NCI-H1417 treated with DMSO at 0.1 percent for 48 hours (cell line): ENCODE results near the gene KRT83.

ENCODE experiments used
- DNase-seq: peaks from one replicate; lab custom pipeline; 2025; lab: John Stamatoyannopoulos, UW

Gene KRT83

DNA sequence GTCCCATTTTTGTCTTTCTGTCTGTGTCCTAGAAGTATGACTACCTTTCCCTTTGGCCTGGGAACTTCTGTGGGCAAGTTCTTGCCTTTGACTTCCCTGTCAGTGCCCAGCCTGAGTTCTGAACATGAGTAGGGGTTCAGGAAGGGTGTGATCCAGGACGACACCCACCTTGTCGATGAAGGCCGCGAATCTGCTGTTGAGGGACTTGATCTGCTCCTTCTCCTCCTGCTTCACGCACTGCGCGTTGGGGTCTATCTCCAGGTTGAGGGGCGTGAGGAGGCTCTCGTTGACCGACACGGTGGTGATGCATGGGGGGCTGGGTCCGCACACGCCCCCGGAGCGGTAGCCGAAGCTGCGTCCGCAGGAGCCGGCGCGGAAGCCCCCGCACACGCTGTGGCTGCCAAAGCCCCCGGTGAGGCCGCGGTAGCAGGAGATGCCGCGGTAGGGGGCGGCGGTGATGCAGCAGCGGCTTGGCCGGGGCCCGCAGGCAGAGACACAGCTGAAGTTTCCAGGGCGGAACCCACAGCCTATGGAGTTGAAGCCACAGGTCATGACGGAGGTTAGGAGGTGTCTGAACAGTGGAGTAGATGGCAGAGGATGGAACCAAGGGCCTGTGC lies at the start of gene KRT83:
Gene KRT83, minus strand, starts transcription at position 615 of the 617 bp plus-strand sequence. Its CDS starts 63 bp downstream, at position 552.
- no peak for DNase-seq

DNA sequence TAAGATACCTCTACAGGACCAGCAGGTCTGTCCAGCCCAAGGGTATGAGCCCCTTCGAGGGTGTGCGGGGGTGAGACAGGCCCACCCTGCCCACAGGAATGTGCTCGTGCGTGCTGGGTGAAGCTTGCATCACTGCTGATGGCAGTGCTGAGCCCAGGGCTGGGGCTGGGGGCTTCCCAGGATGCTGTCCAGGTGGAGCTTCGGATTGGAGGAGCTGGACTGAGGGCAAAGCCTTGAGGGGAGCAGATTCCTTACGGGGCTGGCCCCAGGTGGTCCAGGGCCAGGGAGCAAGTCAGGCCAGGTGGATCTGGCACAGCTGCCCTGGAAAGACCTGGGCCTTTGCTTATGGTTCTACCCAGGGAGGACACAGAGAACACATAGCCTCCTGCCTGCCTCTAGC lies 48.6 kb upstream of the KRT83 start:
- no peak for DNase-seq

DNA sequence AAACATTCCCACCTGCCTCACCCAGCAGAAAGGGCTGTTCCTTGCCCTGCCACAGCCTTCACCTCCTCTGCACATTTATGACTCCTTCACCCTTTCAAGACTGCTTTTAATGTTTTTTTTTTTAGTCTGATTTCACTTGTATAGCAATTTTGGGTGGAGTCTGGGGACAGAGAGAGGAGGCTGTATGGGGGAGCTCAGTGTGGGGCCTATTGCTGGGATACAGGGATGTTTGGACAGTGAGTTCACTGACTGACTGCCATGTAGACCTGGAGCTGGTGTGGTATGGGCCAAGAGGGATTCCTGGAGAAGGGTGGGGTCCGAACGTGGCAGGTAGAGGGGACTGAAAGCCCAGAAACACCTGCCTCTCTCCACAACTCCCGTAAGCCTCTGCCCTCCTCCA lies 48.0 kb upstream of the KRT83 start:
- DNase-seq, result no peak

DNA sequence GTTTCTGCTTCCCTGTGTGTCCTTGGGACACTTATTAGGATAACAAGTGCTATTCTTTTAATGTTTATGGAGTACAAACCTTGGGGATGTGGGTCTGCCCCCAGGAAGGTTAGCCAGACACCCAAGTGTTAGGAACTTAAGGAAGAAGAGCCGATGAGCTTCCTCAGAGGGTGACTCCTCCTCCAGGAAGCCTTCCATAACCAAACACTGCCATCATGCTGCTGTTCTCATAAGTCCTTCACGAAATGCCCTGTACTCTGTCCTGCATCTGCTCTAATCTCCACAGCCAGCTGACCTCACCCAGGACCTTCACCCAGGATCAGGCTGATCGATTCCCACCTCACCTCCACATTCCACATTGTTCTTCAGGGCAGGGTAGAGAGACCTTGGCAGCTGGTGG lies 47.3 kb upstream of the KRT83 start:
- DNase-seq, result no peak

DNA sequence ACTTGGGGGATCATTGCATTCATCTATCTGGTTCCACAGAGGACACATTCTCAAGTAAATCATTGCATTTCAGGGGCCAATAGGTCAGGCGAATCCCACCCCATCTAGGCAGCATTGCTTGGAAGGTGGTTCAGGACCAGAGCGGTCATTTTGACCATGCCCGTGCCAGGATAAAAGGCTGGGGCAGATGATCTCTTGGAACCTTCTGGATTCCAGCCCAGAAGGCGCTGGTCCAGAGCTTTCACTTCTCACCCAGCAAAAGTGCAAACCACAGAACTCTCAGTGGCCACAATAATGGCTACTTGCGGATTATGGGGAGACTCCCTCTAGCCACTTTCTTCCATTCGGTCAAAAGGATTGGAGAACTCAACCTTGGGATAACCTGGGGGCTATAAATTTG lies 46.7 kb upstream of the KRT83 start:
- no peak for DNase-seq

DNA sequence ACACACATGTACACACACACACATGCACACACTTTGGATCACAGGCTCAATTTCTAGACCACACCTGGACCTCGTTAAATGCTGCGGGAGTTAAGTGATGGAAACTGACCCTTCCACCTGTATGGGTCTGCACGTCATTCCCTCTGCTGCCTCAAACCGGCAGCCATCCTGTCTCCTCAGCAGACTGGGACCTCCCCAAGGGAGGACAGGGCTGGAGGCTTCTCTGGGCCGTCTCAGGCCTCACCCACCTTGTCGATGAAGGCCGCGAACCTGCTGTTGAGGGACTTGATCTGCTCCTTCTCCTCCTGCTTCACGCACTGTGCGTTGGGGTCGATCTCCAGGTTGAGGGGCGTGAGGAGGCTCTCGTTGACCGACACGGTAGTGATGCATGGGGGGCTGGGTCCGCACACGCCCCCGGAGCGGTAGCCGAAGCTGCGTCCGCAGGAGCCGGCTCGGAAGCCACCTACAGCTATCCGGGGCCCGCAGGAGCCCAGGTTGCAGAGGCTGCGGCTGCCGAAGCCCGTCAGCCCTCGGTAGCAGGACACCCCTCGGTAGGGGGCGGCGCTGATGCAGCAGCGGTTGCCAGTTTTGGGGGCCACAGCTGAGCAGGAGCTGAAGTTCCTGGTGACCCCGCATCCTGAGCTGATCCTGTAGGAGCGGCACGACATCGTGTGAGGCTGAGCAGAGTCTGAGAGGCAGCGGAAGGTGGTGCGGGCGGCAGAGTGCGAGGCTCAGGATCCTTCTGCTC lies 45.7 kb upstream of the KRT83 start, which contains the start of gene KRT85:
Gene KRT85, minus strand, starts transcription at position 744 of the 748 bp plus-strand sequence. Its CDS starts 76 bp downstream, at position 668.
- DNase-seq, result no peak

DNA sequence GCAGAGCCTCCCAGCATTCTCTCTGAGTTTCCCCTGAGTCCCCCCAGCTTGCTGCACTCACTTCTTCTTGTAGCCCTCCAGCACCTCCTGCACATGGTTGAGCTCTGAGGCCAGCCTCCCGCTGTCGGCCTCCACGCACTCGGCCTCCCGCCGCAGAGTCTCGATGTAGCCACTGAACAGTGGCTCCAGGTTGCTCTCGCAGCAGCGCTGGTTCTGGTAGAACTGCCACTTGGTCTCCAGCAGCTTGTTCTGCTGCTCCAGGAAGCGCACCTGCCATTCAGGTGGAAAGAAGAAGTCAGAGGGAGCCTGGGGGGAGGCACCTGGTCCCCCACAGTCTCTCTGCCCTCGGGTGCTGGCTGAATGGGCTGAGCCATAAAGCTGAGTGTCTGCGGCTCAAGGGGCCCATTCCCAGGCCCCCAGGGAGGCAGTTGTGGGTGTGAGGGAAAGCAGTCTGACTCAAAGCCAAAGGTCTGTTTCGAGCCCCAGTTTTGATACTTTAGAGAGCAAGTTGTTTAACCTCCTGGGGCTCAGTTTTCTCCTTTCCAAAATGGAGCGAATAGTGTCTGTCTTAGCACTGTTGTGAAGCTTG lies 43.8 kb upstream of the KRT83 start:
- no peak for DNase-seq

DNA sequence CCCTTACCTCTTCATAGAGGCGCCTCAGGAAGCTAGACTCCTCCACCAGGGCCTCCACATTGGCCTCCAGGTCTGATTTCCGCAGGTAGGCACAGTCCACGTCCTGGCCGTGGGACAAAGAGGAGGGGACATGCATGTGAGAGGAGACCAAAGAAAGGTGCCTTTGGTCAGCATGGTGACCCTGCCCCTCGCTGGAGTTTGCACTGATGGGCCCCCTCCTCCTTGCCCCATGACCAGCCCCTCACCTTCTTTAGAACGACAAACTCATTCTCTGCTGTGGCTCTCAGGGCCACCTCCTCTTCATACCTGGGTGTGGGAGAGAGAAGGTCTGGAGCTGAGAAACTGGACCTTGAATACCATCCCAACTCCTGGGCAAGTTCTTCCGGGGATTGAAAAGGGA lies 42.9 kb upstream of the KRT83 start:
- no peak for DNase-seq

DNA sequence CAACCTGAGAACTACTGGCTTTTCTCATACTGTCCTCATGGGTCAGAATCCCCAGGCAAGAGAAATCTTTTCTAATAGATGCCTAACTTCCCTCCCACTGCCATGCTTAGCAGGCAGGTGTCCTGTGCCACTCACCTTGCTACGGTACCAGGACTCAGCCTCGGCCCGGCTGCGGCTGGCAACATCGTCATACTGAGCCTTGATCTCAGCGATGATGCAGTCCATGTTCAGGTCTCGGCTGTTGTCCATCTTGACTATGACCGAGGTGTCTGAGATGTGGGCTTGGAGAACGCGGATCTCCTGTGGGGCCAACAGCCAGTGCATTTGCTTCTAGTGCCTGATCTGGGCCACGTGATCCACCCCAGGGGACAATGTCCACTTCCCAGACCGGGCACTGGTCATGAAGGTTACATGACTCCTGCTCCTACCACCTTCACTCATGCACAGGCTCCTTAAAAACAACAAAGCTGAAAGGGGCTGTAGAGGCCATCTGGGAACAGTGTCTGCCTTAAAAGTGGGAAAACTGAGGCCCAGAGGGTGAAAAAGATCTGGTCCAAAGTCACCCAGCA lies 42.0 kb upstream of the KRT83 start:
- no peak for DNase-seq

DNA sequence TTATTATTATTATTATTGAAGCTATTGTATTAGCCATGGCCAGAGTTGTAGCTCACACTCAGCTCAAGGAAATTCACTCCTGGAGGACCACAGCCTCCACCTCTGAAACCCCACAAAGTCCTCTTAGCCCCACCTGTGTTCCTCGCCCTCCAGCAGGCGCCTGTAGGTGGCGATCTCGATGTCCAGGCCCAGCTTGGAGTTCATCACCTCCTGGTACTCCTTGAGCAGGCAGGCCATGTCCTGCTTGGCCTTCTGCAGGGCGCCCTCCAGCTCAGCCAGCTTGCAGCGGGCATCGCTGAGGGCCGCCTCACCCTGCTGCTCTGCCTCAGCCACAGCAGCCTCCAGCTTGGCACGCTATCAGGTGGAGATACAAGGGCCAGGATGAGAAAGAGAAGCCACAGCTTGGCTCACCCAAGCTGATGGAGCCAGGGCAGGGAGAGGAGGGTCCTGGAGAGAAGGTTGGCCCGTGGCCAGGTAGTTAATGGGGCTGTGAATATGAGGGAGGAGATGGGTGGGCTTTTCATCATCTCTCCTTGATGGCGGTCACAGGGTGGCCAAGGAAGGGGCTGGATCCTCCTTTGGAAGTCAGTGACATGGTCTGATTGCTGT lies 41.0 kb upstream of the KRT83 start:
- DNase-seq, result no peak

DNA sequence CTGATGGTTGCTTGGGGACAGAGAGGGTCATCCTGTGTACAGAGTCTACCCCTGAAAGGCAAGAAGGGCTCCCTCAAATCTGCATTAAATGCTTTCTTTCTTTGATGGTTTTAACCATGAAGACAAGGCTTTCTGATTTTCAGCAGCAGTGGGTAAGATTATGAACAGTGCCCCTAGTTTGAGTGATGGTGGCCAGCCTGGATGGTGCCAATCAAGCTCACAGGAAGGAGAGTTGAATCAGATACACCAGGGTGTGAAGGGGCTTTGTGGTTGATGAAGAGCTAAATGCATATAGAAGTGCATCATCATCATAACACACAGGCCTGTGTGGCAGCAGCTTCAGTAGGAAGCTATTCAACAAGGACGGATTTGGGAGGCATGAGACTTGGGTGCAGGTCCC lies 40.4 kb upstream of the KRT83 start:
- no peak for DNase-seq

DNA sequence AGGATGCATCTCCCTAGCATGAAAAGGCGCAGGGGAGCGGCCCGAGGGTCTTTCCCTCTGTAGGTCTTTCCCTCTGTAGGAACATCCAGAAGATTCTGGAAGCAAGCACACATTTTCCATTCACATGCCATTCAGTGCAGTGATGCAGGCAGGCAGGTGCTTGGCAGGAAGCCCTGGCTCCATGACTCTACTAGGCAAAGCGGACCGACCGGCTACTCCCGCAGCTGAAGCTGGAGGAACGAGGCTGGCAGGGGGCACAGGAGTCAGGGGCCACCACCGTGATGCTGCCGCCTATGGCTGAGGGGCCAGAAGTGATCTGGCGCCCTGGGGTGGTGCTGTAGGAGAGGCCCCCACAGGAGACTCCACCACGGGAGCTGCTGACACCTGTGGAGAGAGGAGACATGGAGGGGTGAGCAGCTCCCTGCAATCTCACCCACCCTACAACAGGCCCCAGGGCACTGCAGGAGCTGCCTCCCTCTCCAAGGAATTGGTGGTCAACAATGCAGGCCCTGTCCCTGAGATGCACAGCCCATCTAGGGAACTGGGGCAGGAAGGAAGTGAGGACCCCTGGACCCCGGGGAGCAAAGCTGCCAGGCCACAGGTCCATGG lies 39.6 kb upstream of the KRT83 start:
- no peak for DNase-seq

DNA sequence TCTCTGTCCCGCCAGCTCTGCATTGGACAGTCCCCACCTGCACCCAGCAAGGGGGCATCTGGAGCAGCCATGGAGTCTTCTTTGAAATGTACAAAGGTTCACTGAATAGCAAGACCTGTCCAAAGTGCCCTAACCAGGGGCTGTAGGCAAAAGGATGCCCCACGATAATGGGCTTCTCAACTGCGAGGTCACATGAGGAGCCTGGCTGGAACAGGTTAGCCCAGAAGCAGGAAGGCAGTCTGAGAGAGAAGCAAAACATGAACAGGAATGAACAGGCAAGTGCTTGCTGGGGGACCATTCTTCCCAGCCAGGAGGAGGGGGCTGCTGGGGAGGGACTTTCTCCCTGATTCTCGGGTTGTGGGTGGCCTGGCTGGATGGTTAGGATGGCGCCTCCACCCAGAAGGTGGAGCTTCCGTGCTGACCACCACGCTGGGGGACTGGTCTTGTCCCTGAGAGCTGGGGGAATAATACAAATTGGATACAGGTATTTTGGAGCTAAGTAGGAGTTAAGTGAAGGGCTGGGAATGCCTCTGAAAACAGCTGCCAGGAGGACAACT lies 39.0 kb upstream of the KRT83 start:
- DNase-seq, result no peak

DNA sequence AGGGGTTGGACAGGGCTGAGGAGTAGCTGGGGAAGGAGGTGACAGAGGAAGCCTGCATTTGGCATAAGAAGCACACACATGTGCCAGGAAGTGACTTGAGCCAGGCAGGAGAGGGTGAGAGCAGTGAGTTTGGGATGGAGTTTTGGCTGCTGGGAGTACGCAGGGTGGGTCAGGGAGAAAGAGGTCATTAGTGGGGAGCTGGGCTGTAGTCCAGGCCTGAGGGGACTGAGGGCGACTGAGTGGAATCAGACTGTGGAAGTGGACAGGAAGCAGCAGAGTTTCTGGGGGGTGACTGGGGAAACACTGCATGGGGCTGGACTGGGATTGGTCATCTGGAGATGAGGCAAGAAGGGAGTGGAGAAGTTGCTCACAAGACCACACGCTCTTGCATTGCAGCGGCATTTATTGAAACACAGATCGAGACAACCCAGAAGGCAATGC lies 38.4 kb upstream of the KRT83 start:
- no peak for DNase-seq

DNA sequence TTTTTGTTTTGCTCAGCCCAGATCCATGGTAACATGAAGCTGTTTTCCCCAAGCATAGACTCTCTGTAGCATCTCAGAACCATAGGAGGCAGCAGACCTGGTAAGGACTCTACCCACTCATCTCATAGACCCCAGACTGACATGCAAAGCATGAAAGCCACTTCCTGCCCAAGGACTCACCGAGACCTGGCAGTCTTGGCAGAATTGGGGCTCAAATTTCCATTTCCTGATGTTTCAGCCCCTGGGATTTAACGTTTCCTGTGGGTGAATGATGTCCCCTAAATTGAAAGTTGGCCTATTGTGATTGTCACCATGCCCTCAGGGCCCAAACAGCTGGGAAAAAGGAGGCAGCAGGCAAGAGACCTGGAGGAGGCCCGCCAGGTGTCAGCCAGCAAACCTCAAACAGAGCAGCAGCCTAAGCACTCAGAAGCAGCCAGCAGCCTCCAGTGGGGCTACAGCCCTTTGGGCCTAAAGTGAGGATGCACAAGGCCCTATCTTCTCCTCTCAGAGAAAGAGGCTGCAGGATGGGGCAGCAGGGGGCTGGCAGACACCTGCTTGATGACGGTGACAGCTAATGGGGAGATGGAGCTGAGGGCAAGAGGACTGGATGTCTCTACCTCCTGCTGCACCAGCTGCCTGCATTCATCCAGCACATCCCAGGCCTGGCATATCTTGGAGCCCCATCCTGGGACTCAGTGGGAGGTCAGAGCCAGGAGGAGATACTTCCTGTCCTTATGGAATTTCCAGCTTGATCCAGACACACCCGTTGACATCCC lies 37.6 kb upstream of the KRT83 start:
- DNase-seq, result no peak

DNA sequence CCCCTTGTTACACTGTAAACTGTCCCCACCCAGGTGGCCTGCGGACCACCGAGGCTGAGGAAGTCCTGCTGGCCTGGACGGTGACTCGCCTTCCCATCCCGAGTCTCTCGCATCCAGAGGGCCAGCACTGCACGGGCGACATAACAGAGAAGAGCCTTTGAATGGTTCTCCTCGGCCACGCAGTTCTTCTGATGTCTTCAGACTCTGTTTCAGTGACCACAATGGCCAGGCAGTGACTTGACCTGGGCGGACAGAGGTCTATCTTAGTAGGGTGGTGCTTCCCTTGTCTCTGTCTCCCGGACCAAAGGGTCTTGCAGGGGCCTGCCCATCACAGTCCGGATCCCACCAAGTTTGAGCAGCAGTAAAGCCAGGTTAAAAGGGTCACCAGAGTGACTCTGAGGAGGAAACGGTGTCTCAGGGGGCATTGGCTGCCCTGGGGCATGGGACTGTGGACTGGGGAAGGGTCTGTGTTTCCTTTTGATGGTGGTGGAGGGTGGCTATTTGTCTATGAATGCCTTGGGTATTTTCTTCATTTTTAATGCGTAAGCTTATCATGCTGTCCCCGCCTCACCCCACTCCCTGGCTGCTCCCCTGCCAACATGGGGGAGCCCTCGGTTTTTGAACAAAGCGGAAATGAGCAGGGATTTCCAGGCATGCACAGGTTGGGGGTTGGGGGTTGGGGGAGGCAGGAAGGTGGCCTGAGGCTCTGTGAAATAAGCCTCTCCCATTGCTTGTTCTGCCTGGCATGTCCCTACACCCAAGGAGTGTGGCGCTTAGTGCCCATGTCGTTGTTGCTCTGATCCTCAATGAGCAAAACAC lies 35.8 kb upstream of the KRT83 start:
- DNase-seq, result no peak

DNA sequence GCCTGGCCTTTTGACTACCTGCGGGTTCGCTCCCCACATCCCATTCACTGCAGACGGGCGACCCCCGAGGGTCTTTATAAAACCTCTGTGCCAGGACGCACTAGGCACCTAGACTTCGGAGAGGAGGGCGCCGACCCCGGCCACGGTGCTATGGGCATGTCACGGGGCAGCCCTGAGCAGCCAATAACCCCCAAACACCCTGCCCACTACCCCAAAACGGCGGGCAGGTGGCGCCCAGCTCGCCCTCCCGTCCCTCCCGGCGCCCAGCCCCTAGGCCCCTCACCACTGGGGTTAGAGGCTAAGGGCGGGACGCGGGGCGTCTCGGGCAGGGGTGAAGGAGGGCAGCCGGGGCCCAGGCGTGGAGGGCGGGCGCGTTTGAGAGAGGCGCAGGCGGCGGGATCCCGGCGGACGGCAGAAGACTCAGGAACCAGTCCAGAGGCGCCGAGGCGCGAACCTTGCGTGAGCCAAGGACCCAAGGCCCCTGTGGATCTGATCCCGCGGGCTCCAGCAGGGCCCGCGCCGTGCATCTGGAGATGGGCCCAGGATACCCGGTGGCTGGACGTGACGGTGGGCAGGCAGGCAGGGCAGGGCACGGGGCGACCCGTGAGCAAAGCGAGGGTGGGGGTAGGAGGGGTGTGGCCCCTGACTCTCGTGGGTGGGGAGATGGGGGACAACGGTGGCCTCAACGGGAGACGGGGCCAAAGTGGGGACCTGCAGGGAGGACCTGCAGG lies 35.0 kb upstream of the KRT83 start:
- DNase-seq, result no peak

DNA sequence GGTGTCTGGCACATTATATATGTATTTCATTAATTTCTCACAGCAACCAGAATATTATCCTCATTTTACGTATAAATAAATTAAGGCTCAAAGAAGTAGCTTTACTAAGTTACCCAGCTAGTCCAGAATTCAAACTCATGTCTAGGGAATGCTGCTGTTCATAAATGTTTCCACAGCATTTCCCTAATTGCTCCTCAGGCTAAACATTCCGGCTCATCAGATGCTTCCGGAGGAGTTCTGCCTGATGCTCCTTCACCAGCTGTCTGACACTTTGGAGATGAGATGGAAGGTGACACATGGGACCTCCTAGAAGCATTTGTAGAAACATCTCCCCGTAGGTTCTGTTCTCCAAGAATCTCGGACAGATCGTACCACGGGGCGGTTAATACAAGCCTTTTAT lies 34.0 kb upstream of the KRT83 start:
- no peak for DNase-seq

DNA sequence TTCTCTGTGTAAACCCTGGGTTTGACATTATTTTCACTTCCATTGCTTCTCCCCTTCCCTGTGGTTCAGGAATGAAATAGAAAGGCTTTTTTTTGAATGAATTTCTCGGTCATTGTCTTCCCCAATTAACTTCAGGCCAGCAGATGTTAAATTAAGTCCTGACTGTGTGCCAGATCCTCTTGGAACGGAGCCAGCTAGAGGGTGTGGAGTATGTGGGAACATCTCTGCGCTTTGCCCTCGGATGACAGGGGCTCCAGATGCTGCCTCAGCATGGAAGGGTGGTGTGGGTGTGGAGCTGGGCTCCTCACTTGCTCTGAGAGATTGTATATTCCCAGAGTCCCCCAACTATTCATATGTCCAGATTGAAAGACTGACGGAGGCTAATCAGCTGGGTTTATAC lies 33.0 kb upstream of the KRT83 start:
- DNase-seq, result no peak
